OCI-M2 (cell line): Measurements from ENCODE around the gene SLC26A1.

ENCODE experiments used
- DNase-seq: peaks from one replicate; lab custom pipeline; 2025; ENCODE audit not compliant: unreplicated experiment; lab: John Stamatoyannopoulos, UW

Gene SLC26A1, protein sequence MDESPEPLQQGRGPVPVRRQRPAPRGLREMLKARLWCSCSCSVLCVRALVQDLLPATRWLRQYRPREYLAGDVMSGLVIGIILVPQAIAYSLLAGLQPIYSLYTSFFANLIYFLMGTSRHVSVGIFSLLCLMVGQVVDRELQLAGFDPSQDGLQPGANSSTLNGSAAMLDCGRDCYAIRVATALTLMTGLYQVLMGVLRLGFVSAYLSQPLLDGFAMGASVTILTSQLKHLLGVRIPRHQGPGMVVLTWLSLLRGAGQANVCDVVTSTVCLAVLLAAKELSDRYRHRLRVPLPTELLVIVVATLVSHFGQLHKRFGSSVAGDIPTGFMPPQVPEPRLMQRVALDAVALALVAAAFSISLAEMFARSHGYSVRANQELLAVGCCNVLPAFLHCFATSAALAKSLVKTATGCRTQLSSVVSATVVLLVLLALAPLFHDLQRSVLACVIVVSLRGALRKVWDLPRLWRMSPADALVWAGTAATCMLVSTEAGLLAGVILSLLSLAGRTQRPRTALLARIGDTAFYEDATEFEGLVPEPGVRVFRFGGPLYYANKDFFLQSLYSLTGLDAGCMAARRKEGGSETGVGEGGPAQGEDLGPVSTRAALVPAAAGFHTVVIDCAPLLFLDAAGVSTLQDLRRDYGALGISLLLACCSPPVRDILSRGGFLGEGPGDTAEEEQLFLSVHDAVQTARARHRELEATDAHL

DNA sequence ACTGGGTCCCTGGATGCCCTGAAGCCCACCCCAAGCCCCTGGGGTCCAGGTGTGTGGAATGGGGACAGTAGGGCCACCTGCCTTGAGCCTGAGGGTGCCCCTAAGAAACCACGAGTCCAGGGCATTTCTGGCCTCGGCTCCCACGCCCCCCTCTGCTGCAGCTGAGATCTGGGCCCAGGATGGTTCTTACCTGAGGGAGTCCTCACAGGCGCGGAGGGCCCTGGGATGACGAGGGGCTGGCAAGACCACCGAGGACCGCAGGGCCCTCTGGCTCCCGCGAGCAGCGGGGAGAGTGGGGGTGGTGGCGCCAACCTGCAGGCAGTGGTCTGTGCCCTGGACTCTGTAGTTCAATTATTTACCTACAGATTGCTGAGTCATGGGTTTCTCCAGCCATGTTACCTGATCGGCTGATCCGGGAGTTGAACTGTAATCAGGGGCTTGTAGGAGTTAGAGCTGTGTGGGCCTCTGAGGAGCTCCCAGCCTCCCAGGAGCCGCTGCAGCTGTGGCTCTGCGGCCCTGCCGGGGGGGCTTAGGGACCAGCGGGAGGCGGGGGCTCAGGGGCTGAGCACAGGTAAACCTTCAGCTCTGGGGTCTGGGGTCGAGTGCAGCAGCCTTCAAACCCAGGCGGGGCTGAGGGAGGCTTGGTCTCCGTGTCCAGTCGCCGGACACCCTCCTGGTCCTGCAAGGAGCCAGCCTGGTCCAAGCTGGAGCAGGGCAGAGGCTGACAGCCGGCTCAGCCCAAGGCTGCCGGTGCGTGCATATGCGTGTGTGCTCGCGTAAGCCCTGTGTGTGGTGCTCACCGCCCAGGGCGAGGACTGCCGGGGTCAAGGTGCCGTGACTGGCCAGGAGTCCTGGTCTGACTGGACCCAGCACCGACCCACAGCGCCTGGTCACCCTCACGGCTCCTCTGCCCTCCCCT lies at the start of gene SLC26A1:
TSS of gene SLC26A1 (minus strand) at position 294 of the 919 bp plus-strand sequence. CDS start 1,701 bp downstream, outside the sequence.
- no peak for DNase-seq

DNA sequence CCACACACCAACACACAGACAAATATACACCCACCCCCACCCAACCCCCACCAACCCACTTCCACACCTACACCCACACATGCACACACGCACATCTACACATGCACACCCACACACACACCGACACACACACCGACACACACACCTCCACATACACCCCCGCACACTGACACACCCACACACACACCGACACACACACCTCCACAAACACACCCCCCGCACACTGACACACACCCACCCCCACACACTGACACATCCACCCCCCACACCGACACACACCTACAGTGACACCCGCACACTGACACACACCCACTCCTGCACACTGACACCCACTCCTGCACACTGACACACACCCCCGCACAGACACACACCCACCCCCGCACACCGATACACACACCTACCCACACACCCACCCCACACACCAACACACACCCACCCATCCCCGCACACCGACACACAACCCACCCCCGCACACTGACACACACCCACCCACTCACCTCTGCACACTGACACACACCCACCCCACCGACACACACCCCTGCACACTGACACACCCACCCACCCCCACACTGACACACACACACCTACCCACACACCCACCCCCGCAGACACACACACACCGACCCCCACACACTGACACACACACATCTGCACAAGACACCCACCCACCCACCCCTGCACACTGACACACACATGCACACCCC lies 49.3 kb upstream of the SLC26A1 start:
- DNase-seq: no peak

DNA sequence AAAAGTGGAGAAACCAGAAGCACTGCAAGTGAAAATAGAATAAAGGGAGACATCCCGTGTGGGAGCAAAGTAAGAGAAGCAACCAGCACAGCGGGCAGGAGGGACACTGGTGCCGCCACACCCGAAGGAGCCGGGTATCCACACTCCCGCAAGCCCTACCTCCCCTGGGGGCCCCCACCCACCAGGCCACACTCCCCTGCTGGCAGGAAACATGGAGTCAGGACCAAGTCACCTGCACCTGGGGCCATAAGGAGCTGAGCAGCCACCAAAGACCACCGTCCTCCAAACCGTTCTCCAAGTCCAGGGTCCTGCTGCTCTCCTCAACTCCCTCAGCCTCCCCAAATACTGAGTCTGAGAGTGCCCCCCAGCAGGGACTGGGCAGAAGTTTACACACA lies 48.7 kb upstream of the SLC26A1 start:
- DNase-seq: no peak

DNA sequence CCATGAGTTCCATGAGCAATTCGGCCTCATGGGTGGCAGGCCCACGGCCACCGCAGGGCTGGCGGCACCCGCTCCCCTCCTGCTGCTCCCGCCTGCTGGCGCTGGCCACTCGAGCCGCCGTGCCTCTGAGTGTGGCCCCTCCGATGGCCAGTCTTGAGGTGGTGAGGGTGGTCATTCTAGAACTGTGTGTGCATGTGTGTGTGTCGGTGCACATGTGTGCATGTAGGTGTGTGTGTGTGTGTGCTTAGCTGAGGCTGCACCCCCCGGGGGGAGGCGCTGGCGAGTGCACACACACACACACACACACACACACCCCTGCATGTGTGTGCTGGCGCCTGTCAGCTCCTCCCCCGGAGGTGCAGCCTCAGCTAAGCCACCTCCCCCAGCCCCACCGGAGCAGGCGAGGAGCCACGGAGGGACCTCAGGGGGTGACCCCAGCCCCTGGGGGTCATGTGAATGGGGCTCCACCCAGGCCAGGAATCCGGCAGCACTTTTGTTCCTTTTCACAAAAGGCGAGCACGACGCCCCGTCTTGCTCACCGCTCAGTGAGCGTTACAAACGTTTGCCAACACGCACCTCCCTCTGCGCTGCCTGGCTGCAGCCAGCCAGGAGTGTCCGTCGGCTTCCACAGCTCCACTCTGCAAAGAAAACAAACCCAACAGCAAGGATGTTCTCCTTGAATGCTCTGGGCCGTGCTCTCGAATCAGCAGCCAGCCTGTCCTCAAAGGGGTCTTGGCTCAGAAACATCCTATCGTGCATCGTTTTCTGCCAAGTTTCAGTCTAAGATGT lies 48.1 kb upstream of the SLC26A1 start:
- no peak for DNase-seq

GRCh38 chr4:1040344-1041146 lies 47.3 kb upstream of the SLC26A1 start:
- no peak for DNase-seq

GRCh38 chr4:1039493-1040343 lies 46.5 kb upstream of the SLC26A1 start:
- no peak for DNase-seq

GRCh38 chr4:1038948-1039492 lies 45.8 kb upstream of the SLC26A1 start:
- DNase-seq: no peak

- DNase-seq: no peak
Measured at GRCh38 chr4:1036976-1037810, 44.0 kb upstream of the SLC26A1 start.

GRCh38 chr4:1036095-1036494 lies 42.9 kb upstream of the SLC26A1 start:
- DNase-seq: no peak

GRCh38 chr4:1035510-1035909 lies 42.3 kb upstream of the SLC26A1 start:
- DNase-seq: no peak

DNA sequence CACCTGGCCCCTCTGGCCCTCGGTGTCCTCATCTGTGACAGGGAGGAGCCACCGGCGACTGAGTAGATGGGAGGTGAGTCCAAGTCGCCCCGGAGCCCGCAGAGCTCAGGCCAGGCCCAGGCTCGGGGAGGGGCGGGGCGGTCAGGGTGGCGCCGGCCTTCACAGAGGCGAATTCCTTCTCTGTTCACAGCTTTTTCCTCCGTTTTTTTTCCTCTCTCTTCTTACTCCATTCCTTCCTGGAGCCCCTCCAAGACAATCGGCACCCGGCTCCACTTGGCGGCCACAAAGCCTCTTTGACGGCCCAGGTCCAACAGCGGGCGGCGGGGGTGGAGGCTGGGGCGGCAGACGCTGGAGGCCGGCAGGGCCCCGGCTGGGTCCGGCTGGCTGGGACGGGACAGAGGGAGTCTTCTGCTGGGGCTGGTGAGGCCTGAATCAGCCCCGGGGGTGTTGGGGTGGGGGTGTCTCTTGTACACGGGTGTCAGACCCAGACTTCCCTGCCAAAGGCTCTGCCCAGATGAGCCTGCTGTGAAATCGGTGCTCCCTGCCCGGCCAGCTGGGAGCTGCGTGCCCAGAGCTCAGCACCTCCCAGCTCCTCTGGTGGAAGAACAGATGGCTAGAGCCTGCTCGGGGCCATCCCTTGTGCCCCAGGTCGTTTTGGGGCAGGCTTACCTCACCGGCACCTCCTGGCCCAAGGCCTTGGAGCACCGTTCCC lies 40.8 kb upstream of the SLC26A1 start:
- no peak for DNase-seq

GRCh38 chr4:1032861-1033260 lies 39.7 kb upstream of the SLC26A1 start:
- DNase-seq: no peak

- no peak for DNase-seq
Measured at GRCh38 chr4:1031956-1032795, 39.0 kb upstream of the SLC26A1 start.

- no peak for DNase-seq
Measured at GRCh38 chr4:1031346-1031745, 38.1 kb upstream of the SLC26A1 start.

- DNase-seq: no peak
Measured at GRCh38 chr4:1030559-1030958, 37.4 kb upstream of the SLC26A1 start.

- no peak for DNase-seq
Measured at GRCh38 chr4:1030031-1030430, 36.8 kb upstream of the SLC26A1 start.
